Retinal pigment epithelial cell (primary cell): ENCODE measurements around the gene BRCC3.

Source experiments
- DNase-seq: peaks from one replicate; pipeline ENCODE4 v3.0.0-alpha.2; 2010; ENCODE audit warnings: low read depth
- H3K4me3 ChIP-seq: 2 replicates; pipeline ENCODE4 v1.5.1; 2011; ENCODE audit warnings: mild to moderate bottlenecking, low read length, control low read depth, moderate library complexity
- CTCF ChIP-seq: conservative IDR thresholded peaks from 2 replicates; pipeline ENCODE4 v1.5.1; 2011; ENCODE audit warnings: low read depth, low read length, control low read depth, inconsistent platforms

The BRCC3 gene

GRCh38 chrX:155112171-155112570 lies 40.9 kb downstream of the BRCC3 start:
- TF ChIP-seq CTCF: no peak
- DNase-seq: no peak
- H3K4me3 ChIP-seq: no peak overlapping the region

- DNase-seq: no peak
- H3K4me3 ChIP-seq: no peak overlapping the region
- TF ChIP-seq CTCF: no peak
These were observed 41.8 kb downstream of the BRCC3 start for GRCh38 chrX:155113097-155113496.

DNA sequence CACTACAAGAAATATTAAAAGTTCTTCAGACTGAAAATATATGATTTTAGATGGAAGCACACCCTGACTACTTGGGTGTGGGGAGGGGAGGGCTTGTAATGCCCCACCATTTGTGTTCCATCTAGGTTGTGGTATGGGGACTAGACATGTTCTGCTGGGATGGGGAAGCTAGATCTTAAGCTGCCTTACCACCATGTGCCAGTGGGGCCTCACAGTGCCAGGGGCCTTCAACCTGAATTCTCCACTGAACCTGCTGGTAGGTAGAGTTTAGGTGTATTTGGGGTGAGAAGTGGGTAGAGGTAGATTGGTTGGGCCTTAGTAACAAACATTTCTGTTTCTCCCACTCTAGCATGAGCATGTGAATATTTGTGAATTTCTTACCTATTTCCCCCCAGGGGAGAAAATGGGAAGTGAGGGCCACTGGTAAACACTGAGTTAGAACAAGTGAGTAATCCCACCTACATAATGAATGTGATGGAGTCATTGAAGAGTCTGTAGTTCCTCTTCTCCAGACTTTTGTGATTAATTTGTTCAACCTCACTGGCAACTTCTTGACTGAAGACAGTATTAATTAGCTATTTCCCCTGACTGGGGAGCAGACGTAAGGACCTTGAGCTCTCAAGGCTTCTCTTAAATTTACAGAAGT lies 44.0 kb downstream of the BRCC3 start:
- DNase-seq: no peak
- H3K4me3 ChIP-seq: no peak overlapping the region
- no peak for TF ChIP-seq CTCF

DNA sequence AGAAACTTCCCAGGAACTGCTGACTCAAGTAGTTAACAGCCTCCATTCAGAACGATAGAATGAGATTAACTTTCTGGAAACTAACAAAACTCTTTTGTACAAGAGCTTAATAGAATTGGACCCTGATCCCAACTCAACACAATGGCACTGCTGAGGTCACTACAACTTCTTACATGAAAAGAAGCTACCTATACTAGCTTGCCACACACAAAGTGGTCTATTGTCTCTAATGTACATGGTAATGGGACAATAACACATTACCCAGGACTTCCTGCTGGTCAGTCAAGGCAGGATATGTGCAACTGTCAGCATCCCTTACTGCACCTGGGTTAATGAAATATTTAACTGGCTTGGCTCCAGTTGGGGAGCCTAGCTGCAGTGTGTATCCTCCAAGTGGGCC lies 56.2 kb downstream of the BRCC3 start:
- TF ChIP-seq CTCF: no peak
- no peak overlapping the region for H3K4me3 ChIP-seq
- DNase-seq: no peak

DNA sequence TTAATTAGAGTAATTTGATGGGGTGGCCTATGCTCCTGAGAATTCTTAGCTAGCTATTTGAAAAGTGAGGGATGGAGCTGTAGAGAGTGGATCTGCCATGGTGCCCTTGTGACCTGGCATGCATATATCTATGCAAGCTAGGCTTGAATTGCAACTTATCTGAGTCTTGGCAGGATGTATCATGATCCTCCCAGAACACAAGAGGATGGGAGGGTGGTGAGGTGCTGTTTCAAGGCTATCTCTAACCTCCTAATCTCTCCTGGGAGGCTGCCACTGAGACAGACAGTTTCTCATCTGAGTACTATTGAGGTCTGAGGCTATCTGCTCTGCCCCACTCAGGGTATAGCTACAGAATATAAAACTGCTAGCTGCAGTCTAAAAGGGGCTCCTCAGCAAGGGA lies 56.6 kb downstream of the BRCC3 start:
- no peak overlapping the region for H3K4me3 ChIP-seq
- DNase-seq: no peak
- TF ChIP-seq CTCF: no peak

- H3K4me3 ChIP-seq: no peak overlapping the region
- no peak for TF ChIP-seq CTCF
- no peak for DNase-seq
These were observed 60.8 kb downstream of the BRCC3 start for GRCh38 chrX:155132110-155132509.

- no peak overlapping the region for H3K4me3 ChIP-seq
- TF ChIP-seq CTCF: no peak
- DNase-seq: no peak
These were observed 62.9 kb downstream of the BRCC3 start for GRCh38 chrX:155134255-155134654.
